NCI-H2107 (cell line): ENCODE results near the gene KIZ.

Experiments
- DNase-seq: peaks from one replicate; lab custom pipeline; 2025; lab: John Stamatoyannopoulos, UW

KIZ gene

DNA sequence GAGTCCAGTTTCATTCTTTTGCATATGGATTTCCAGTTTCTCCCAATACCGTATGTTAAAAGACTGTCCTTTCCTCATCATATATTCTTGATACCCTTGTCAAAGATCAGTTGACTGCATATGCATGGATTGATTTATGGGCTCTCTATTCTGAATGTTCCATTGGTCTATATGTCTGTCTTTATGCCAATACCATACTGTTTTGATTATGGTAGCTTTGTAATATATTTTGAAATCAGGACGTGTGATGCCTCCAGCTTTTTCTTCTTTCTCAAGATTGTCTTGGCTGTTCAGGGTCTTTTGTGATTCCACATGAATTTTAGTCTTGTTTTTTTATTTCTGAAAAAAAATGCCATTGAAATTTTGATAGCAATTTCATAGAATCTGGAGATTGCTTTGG is 51.9 kb downstream of the KIZ start:
- no peak for DNase-seq

- no peak for DNase-seq
Observed at GRCh38 chr20:21179757-21180156, 53.9 kb downstream of the KIZ start.

GRCh38 chr20:21180248-21180647 is 54.4 kb downstream of the KIZ start:
- DNase-seq, result no peak

DNA sequence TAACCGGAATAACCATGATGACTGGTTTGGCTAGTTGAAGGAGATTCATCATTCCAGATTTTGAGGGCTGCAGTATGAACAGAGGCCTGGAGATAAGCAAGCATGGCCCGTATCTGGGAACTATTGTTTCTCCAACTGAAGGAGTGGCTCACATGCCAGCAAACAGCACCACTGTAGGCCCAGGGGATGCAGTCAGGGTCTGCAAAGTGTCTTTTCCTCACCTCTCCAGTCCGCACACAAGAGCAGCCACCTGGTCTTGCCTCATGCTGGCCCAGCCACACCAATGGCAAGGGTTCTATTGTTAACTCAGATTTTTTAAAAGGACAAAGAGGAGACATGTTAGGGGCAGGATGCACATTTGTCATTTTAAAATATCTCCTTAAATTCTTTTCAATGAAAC is 55.1 kb downstream of the KIZ start:
- no peak for DNase-seq

DNA sequence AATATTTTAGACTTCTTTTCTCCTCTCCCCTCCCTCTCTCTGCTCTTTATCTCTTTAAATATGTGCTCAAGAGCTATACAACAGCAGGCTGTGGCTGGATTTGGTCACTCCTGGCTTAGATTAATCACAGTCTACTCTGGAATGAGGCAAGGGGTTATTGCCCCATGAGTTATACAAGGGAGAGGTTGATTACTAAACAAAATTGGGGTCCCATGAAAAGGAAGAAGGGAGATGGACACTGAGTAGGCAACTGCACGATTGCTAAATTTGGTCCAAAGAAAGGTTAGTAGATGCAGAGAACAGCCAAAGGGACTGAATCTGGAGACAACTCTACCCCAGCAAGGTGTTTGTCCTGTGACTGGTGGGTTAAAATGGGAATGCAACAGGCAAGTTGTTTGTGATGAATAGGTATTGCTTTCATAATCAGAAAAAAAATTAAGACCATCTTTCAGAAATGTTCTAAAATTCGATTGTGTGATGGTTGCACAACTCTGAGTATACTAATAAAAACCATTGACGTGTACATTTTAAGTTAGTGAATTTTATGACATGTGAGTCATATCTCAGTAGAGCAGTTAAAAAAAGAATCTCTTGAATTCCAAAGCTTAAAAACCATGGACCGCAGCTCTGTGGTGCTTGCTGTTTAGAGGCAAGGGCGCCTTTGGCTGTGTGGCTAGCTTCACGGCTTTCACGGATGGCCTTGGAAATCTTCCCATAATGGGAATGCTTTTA is 57.1 kb downstream of the KIZ start:
- no peak for DNase-seq

DNA sequence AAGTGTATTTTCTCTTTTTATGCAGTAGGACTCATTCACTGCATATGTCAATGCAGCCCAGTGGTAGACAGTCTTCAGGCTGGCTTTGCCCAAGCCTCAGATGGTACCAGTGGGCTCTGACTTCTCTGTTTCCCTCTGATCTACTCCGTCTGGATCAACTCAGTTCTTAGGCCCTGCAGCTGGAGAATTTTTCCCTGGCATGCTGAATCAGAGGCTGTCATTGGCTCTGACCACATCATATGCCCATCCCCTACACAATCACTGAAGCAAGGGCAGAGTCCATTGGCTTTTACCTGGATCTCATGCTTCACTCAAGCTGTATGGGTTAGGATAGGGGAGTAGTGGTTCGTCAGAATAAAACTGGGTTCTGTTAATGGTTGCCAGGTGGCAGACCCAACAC is 57.8 kb downstream of the KIZ start:
- DNase-seq, result no peak

DNA sequence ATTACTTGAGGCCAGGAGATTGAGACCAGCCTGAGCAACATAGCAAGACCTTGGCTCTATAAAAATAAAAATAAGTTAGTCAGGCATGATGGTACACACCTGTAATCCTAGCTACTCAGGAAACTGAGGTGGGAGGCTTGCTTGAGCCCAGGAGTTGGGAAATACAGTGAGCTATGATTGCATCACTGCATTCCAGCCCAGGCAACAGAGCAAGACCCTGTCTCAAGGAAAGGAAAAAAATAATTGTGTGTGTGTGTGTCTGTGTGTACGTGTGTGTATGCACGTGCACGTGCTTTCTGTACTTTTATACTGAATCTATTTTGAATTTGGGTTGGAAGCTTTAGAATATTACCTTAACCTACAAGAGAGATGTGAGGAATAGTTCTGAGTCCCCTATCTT is 58.9 kb downstream of the KIZ start:
- DNase-seq, result no peak

DNA sequence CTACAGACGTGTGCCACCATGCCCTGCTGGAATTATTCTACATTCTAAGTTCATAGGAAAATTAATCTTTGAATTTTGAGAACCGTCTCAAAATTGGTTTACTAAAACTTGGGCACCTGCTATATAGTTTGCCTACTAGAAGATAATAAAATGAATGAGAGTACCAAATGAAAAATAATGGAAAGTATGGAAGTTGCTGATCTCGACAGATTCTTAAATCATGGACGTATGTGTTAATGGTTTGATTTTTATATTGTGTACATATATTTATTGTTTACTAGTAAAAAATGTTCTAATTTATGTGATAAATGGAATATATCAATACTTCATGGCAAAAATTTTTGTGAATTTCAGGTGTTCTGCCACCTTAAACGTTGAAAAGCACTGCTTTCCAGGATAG is 60.0 kb downstream of the KIZ start:
- no peak for DNase-seq

DNA sequence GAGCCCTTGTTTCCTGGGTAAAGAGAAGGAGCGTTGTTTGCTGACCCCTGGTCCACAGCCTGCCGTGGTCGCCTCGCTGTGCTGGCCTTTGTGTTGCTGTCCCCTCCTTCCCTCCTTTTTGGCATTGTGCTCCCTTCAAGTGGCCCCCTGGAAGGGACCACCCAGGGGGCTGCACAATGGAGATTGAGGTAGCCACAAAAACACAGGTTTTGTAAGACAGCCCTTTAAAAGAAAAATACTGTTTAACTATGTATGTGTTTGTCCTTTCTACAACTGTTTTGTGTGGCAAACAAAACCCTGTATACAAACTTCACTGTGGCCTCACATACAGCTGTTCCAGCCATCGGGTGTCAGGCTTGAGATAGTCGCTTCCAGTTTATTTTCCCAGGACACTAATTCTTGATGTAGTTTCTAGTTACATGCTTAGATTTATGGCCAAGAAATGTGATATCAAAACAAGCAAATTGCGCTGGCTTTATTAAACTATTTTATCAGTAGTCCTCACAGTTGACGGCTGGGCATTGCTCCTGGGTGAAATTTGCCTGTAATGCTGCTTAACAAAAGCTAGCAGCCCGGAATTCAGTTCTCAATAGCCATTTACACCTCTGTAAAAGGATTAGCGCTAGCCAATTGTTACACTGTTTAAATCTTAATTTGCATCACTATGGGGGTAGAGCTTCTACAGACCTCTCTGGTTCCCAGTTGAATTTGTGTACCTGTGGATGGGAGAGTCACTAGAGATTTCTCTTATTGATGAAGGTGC is 64.1 kb downstream of the KIZ start:
- no peak for DNase-seq

GRCh38 chr20:21190869-21191268 is 65.0 kb downstream of the KIZ start:
- no peak for DNase-seq

DNA sequence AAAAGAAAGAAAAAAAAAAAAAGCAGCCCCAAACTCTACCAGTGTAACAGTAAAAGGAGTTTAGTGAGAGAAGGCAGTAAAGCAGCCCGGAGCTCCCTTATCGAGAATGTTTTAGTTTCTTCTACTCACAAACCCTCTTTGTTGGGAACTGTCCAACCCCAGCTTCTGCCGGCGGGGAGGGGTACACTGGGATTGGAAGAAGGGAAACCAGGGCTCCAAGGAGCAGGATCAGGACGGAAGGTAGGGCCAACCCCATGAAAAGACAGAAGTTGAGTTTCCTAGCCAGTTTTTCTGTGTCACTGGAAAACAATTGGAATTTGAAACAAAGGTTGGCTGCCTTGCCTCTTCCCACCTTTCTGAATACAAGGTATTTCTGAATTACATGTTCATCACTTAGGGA is 66.0 kb downstream of the KIZ start:
- no peak for DNase-seq

GRCh38 chr20:21202259-21202658 is 76.4 kb downstream of the KIZ start:
- no peak for DNase-seq

- DNase-seq, result no peak
Observed at GRCh38 chr20:21203088-21203656, 77.3 kb downstream of the KIZ start.

DNA sequence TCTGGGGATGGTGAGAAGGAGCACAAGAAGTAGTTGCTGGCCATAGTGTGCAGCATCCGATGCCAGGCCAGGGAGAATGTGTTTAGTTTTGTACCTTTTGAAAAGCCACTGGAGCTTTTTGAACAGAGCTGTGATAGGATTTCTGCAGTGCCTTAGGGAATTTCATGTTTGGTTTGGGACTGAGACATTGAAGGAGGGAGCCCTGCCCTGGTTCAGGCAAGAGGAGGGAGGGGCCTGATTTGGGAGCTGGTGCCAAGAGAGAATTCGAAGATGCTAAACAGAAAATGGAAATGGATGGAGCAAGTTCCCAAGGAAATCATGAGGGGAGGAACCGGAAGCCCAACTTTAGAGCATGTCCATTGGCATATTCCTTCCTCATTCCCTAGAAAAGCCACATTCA is 80.7 kb downstream of the KIZ start:
- no peak for DNase-seq

DNA sequence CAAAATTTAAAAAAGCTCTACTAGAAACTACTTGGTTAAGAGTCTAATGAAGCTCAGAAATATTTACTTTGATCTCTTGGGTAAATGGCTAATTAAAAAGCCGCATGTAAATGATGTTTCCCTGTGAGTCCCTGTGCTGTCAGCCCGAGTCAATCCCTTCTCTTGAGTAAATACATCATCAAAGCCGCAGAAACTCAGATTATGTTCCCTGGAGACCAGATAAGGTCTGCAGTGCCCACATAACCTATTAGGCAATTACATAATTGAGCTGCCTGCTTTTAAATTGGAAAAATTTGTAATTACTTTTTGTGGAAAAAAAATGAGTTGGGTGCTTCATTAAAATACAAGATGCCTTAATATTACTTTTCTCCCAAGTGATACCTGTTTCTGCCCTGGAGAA is 83.1 kb downstream of the KIZ start:
- no peak for DNase-seq

GRCh38 chr20:21209668-21210067 is 83.8 kb downstream of the KIZ start:
- DNase-seq, result no peak

DNA sequence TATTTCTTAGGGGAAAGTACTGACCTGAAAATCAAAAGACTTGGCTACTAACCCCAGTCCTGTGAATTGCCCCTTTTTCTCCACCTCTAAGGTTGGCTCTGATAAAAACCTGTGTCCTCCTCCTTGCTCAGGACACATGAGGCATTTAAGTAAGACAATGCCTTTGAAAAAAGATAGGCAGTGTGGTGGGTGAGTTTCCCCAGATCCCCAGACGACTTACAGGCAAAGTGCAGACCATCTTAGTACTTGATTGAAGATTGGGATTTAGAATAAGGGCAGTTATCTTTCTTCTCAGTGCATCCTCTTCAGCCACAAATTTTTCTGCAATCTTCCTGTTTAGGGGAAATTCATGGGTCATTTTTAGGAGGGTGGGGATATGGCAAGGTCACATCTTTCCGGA is 87.8 kb downstream of the KIZ start:
- DNase-seq, result no peak

DNA sequence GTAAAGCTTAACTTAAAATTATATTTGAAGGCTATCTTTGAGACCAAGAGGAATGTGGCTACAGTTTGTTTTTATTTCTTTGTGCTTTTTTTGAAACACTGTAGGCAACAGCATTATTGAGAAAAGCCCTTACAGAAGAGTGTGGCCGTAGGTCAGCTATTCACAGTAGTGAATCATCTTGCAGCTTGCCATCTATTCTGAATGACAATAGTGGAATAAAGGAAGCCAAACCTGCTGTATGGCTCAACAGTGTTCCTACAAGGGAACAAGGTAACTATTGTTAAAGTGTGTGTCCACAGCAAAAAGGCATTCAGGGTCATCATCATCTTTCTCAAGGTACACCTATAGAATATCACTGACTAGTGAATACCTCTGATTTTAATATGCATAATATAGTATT is 88.5 kb downstream of the KIZ start:
- no peak for DNase-seq

- DNase-seq, result no peak
Observed at GRCh38 chr20:21219686-21220085, 93.8 kb downstream of the KIZ start.

- no peak for DNase-seq
Observed at GRCh38 chr20:21224217-21224616, 98.3 kb downstream of the KIZ start.

- no peak for DNase-seq
Observed at GRCh38 chr20:21225215-21225947, 99.5 kb downstream of the KIZ start.

DNA sequence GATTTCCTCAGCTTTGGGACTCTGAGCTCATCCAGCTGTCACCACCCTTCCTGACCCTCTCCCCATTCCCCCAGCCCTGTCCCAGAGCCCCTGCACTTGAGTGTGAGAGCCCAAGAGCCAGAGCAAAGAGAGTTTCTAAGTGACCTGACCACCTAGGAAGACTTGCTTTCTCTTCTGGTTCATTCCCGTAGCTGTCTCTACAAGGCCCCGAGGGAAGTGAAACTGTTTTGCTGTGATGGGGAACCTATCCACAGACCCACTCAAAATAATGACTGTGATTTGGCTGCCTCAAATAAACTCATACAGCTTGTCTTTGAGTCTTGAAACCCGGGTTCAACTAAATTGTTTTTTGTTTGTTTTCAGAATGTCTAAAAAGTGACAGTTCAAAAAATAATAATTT is 102.6 kb downstream of the KIZ start:
- DNase-seq, result no peak

DNA sequence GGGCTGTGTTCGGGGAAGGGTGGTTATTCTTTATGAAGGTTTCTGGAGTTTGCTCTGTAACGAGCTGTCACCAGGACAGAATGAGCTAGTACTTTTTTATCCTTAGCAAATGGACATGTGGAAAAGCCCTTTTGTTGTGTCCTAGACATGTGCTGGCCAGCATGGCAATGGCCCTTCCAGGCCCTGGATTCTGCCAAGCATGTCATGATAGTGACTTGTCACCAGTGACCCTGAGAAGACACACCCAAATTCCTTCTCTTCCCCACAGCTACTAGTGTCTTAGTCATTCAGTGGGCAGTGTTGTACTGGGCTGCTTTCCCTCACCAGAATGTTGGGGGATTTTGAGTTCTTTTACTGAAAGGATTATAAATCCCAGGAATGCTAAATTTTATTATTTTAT is 103.3 kb downstream of the KIZ start:
- no peak for DNase-seq
